ENCODE data around the gene HOXA6. TPM values are rescaled to one million over a fixed set of nuclear protein-coding genes. Genes with fewer than 3 reads are reported as not detected.
A peak's percentile ranks its signal among the peaks of the same experiment; 100 is the strongest.

HOXA6 gene
- total RNA-seq, 4 donors from 2014 or later, result 1.1 to 13.1 (median 6.4) TPM

- ATAC-seq (ENCODE audit: low FRiP score), result no peak
- DNase-seq (ENCODE audit: low spot score), result no peak
- TF ChIP-seq CTCF (IDR thresholded peaks at IDR 0.05), result no peak
These were observed 36.2 kb upstream of the HOXA6 start for GRCh38 chr7:27183682-27184336.

- TF ChIP-seq CTCF (IDR thresholded peaks at IDR 0.05), result no peak
- DNase-seq (ENCODE audit: low spot score) (peak; percentile 18), ATAC-seq (ENCODE audit: low FRiP score) (peak; percentile 25)
These were observed 35.5 kb upstream of the HOXA6 start for GRCh38 chr7:27182861-27183681.

GRCh38 chr7:27182285-27182841 lies 34.8 kb upstream of the HOXA6 start:
- ATAC-seq (ENCODE audit: low FRiP score), result no peak
- DNase-seq (ENCODE audit: low spot score), result peak; percentile 14

GRCh38 chr7:27181795-27182275 lies 34.3 kb upstream of the HOXA6 start:
- DNase-seq (ENCODE audit: low spot score) (no peak), ATAC-seq (ENCODE audit: low FRiP score) (no peak)
- TF ChIP-seq CTCF (IDR thresholded peaks at IDR 0.05), result no peak

More at GRCh38 chr7:27182285-27182841, 34.8 kb upstream of the HOXA6 start:
- TF ChIP-seq CTCF (IDR thresholded peaks at IDR 0.05), result no peak

DNA sequence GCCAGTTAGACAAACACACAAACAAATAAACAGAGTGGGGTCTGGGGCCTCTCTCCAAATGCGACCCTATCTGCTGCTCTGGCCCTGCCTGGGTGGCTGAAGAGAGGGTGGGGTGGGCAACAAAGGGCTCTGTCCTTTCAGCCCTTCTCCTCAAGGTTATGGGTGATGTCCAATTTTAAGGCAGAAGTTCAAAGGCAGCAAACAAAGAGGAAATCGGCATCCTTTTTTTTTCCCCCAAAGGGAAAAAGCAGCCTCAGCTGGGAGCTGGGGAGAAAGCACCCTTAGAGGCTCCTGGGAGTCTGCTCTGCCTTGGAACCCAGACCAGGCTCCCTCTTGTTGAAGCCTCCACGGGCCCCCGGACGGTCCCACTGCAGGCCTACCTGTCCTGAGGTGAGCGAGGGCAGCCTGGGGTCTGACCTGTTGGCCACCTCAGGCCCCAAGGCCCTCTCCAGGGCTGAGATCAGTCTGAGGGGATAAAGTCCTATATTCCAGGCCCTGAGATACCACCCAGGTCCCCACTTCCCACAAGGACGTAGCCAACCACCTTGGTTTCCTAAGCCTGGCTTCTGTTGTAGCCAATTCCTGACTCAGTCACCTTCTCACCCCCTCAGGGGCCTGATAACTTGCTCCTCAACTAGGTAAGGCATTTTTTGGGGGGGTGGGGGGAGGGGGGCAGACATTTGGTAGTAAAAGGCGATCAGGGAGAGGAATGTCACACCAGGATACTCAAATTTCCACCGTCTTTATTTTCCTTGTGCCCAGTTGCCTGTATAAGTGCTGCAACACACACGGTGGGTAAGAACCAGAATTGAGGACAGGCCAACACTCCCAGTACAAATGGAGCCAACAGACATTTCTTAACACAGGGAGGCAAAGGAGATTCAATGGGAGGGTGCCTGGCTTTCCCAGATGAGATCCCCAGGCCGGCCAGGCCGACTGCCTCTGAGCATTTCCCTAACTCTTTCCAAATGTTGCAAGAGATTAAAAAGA lies 33.2 kb upstream of the HOXA6 start:
- no peak for TF ChIP-seq CTCF (IDR thresholded peaks at IDR 0.05)
- ATAC-seq (ENCODE audit: low FRiP score) (no peak), DNase-seq (ENCODE audit: low spot score) (peak; percentile 7)
